ENCODE data around the gene ACADM.
"Not testable (repeated sequence)": the region's sequence is repeated elsewhere in the genome, so short reads cannot be mapped to it uniquely, and the experiment has no call there.

ACADM gene

GRCh38 chr1:75724472-75725022 is at the start of gene ACADM:
ACADM (plus strand) TSS chr1:75724709; CDS start chr1:75724788, 79 bp downstream.
- DNase-seq (ENCODE audit: low spot score): peak; percentile 85

GRCh38 chr1:75677443-75677842 is 47.1 kb upstream of the ACADM start:
- no peak for DNase-seq (ENCODE audit: low spot score)

- DNase-seq (ENCODE audit: low spot score): not testable (repeated sequence)
These were observed 46.5 kb upstream of the ACADM start for GRCh38 chr1:75677964-75678363.

GRCh38 chr1:75690547-75690946 is 34.0 kb upstream of the ACADM start:
- no peak for DNase-seq (ENCODE audit: low spot score)

GRCh38 chr1:75693551-75693950 is 31.0 kb upstream of the ACADM start:
- DNase-seq (ENCODE audit: low spot score): no peak

GRCh38 chr1:75696000-75696399 is 28.5 kb upstream of the ACADM start:
- no peak for DNase-seq (ENCODE audit: low spot score)

- no peak for DNase-seq (ENCODE audit: low spot score)
These were observed 17.3 kb upstream of the ACADM start for GRCh38 chr1:75707191-75707590.

GRCh38 chr1:75708910-75709309 is 15.6 kb upstream of the ACADM start:
- DNase-seq (ENCODE audit: low spot score): no peak

GRCh38 chr1:75710832-75711231 is 13.7 kb upstream of the ACADM start:
- no peak for DNase-seq (ENCODE audit: low spot score)

- no peak for DNase-seq (ENCODE audit: low spot score)
These were observed 12.7 kb upstream of the ACADM start for GRCh38 chr1:75711846-75712245.

- DNase-seq (ENCODE audit: low spot score): no peak
These were observed 12.2 kb upstream of the ACADM start for GRCh38 chr1:75712306-75712705.

- no peak for DNase-seq (ENCODE audit: low spot score)
These were observed 4.7 kb upstream of the ACADM start for GRCh38 chr1:75719810-75720209.

- DNase-seq (ENCODE audit: low spot score): no peak
These were observed 4.2 kb upstream of the ACADM start for GRCh38 chr1:75720325-75720724.

- DNase-seq (ENCODE audit: low spot score): no peak
These were observed 3.7 kb upstream of the ACADM start for GRCh38 chr1:75720820-75721219.

- DNase-seq (ENCODE audit: low spot score): not testable (repeated sequence)
These were observed 2.3 kb upstream of the ACADM start for GRCh38 chr1:75722246-75722645.

- DNase-seq (ENCODE audit: low spot score): no peak
These were observed 1.5 kb upstream of the ACADM start for GRCh38 chr1:75722966-75723365.

- DNase-seq (ENCODE audit: low spot score): peak; percentile 75
These were observed 479 bp upstream of the ACADM start for GRCh38 chr1:75723989-75724471.

- peak; percentile 8 for DNase-seq (ENCODE audit: low spot score)
These were observed 757 bp downstream of the ACADM start for GRCh38 chr1:75725266-75725665.

GRCh38 chr1:75725861-75726361 is 1.4 kb downstream of the ACADM start:
- DNase-seq (ENCODE audit: low spot score): no peak

- DNase-seq (ENCODE audit: low spot score): no peak
These were observed 3.1 kb downstream of the ACADM start for GRCh38 chr1:75727571-75727970.

GRCh38 chr1:75730432-75730831 is 5.9 kb downstream of the ACADM start:
- DNase-seq (ENCODE audit: low spot score): no peak

GRCh38 chr1:75731881-75732280 is 7.4 kb downstream of the ACADM start:
- no peak for DNase-seq (ENCODE audit: low spot score)

- DNase-seq (ENCODE audit: low spot score): peak; percentile 32
These were observed 8.2 kb downstream of the ACADM start for GRCh38 chr1:75732703-75733102.

GRCh38 chr1:75733661-75734060 is 9.2 kb downstream of the ACADM start:
- DNase-seq (ENCODE audit: low spot score): no peak
